Esophagus (tissue), 2 donors: ENCODE results near the gene HSD11B2. TPM values are rescaled to one million over a fixed set of nuclear protein-coding genes. Genes with fewer than 3 reads are reported as not detected.

Experiments
- H3K27ac ChIP-seq, 2 donors: one replicate each; pipeline ENCODE4 v1.5.1; 2013; ENCODE audit warnings: low read depth in 2 of 2, mild to moderate bottlenecking in 2 of 2, inconsistent platforms in 1 of 2, low read length in 1 of 2, moderate library complexity in 1 of 2
- H3K27me3 ChIP-seq, 2 donors: one replicate each; pipeline ENCODE4 v1.6.1; 2013; ENCODE audit warnings: low read length in 2 of 2, control low read depth in 1 of 2, mild to moderate bottlenecking in 1 of 2; ENCODE audit not compliant: insufficient read depth in 2 of 2, control insufficient read depth in 1 of 2
- H3K36me3 ChIP-seq, 2 donors: one replicate each; pipeline ENCODE4 v1.6.1; 2013; ENCODE audit warnings: low read length in 1 of 2; ENCODE audit not compliant: control insufficient read depth in 2 of 2, insufficient read depth in 2 of 2
- H3K4me1 ChIP-seq, 2 donors: one replicate each; pipeline ENCODE4 v1.6.1; 2013; ENCODE audit warnings: low read length in 1 of 2; ENCODE audit not compliant: control insufficient read depth in 2 of 2, insufficient read depth in 2 of 2
- H3K4me3 ChIP-seq, 2 donors: one replicate each; pipeline ENCODE4 v1.5.1; 2013; ENCODE audit warnings: low read length in 2 of 2, mild to moderate bottlenecking in 2 of 2, low read depth in 1 of 2, moderate library complexity in 1 of 2
- H3K9me3 ChIP-seq, 2 donors: one replicate each; pipeline ENCODE4 v1.6.1; 2013; ENCODE audit warnings: mild to moderate bottlenecking in 2 of 2, low read depth in 1 of 2, low read length in 1 of 2, moderate library complexity in 1 of 2; ENCODE audit not compliant: control insufficient read depth in 2 of 2, insufficient read depth in 1 of 2
- WGBS, 2 donors: extraction: QIAGEN DNeasy Blood & Tissue Kit; methylation state at CpG; one replicate each; pipeline ENCODE4 v1.1.7; 2013; 5-methylcytosine and 5-hydroxymethylcytosine counted together
- polyA plus RNA-seq, 2 donors: library from polyadenylated mRNA; stranded (reverse); fragments of 200-250 nt; gene quantifications; one replicate each; pipeline ENCODE4 v1.2.3, GENCODE V29; 2013
- donor health status: healthy with polysubstance abuse.
- donor health status: Bipolar disorder and iron deficiency.

Gene HSD11B2
- polyA plus RNA-seq, 2 donors = 10.7 to 15.2 TPM

GRCh38 chr16:67396159-67397035 lies 34.5 kb upstream of the HSD11B2 start:
- H3K27ac ChIP-seq = peak overlapping the region; percentile 69 to 70
- peaks cover 21 to 58% of the 10 kb centered on the region in 2 donors for H3K4me1 ChIP-seq
- H3K36me3 ChIP-seq = no peaks in the 10 kb centered on the region
- H3K27me3 ChIP-seq = no peaks in the 10 kb centered on the region
- H3K9me3 ChIP-seq = no peaks in the 10 kb centered on the region
- WGBS, 2 donors = 25 to 27% methylated on average over 31 of the region's 31 CpGs
- H3K4me3 ChIP-seq = no peak overlapping the region

- 55 to 67% methylated on average over 15 of the region's 15 CpGs for WGBS, 2 donors
- Histone ChIP-seq H3K27ac (peak overlapping the region; percentile 58 to 62), H3K27me3 (no peaks in the 10 kb centered on the region), H3K36me3 (no peaks in the 10 kb centered on the region), H3K4me1 (peaks cover 16 to 53% of the 10 kb centered on the region in 2 donors), H3K4me3 (no peak overlapping the region), H3K9me3 (no peaks in the 10 kb centered on the region)
These were observed 33.7 kb upstream of the HSD11B2 start for GRCh38 chr16:67397036-67397801.

- Histone ChIP-seq H3K27me3 (no peaks in the 10 kb centered on the region), H3K36me3 (no peaks in the 10 kb centered on the region), H3K4me3 (no peak overlapping the region), H3K27ac (no peak overlapping the region), H3K9me3 (no peaks in the 10 kb centered on the region), H3K4me1 (peaks cover 16 to 48% of the 10 kb centered on the region in 2 donors)
- WGBS, 2 donors = 59 to 69% methylated on average over 22 of the region's 22 CpGs
These were observed 32.9 kb upstream of the HSD11B2 start for GRCh38 chr16:67397812-67398545.

GRCh38 chr16:67398546-67399217 lies 32.2 kb upstream of the HSD11B2 start:
- Histone ChIP-seq H3K4me1 (peaks cover 13 to 43% of the 10 kb centered on the region in 2 donors), H3K27me3 (no peaks in the 10 kb centered on the region), H3K4me3 (no peak overlapping the region), H3K9me3 (no peaks in the 10 kb centered on the region), H3K36me3 (no peaks in the 10 kb centered on the region), H3K27ac (no peak overlapping the region)
- 90 to 91% methylated on average over 19 of the region's 19 CpGs for WGBS, 2 donors

GRCh38 chr16:67399218-67399733 lies 31.6 kb upstream of the HSD11B2 start:
- no peaks in the 10 kb centered on the region for H3K27me3 ChIP-seq
- no peak overlapping the region for H3K27ac ChIP-seq
- no peak overlapping the region for H3K4me3 ChIP-seq
- H3K36me3 ChIP-seq = no peaks in the 10 kb centered on the region
- peaks cover 11 to 46% of the 10 kb centered on the region in 2 donors for H3K4me1 ChIP-seq
- 41 to 53% methylated on average over 38 to 42 of the region's 42 CpGs for WGBS, 2 donors
- no peaks in the 10 kb centered on the region for H3K9me3 ChIP-seq

- Histone ChIP-seq H3K27me3 (no peaks in the 10 kb centered on the region), H3K27ac (no peak overlapping the region), H3K36me3 (no peaks in the 10 kb centered on the region), H3K9me3 (no peaks in the 10 kb centered on the region), H3K4me1 (peaks cover 11 to 48% of the 10 kb centered on the region in 2 donors), H3K4me3 (no peak overlapping the region)
- 66 to 71% methylated on average over 19 of the region's 19 CpGs for WGBS, 2 donors
These were observed 30.9 kb upstream of the HSD11B2 start for GRCh38 chr16:67399749-67400704.

GRCh38 chr16:67400901-67401300 lies 30.0 kb upstream of the HSD11B2 start:
- no peaks in the 10 kb centered on the region for H3K9me3 ChIP-seq
- H3K27ac ChIP-seq = no peak overlapping the region
- no peak overlapping the region for H3K4me3 ChIP-seq
- H3K36me3 ChIP-seq = no peaks in the 10 kb centered on the region
- H3K4me1 ChIP-seq = peaks cover 15 to 42% of the 10 kb centered on the region in 2 donors
- 94 to 95% methylated on average over 14 of the region's 14 CpGs for WGBS, 2 donors
- no peaks in the 10 kb centered on the region for H3K27me3 ChIP-seq

GRCh38 chr16:67403976-67404555 lies 26.9 kb upstream of the HSD11B2 start:
- Histone ChIP-seq H3K9me3 (no peaks in the 10 kb centered on the region), H3K27me3 (no peaks in the 10 kb centered on the region), H3K36me3 (no peaks in the 10 kb centered on the region), H3K4me1 (peaks cover 7 to 33% of the 10 kb centered on the region in 2 donors), H3K27ac (peak overlapping the region; percentile 94 to 96), H3K4me3 (peak overlapping the region in 1 of 2 donors; percentile 9)
- WGBS, 2 donors = 64 to 71% methylated on average over 12 of the region's 12 CpGs
